OCI-LY7 (cell line): Measurements from ENCODE around the gene HABP2. TPM values are rescaled to one million over a fixed set of nuclear protein-coding genes. Genes with fewer than 3 reads are reported as not detected.

Experiments used
- BruUV-seq: library from RNA; stranded (reverse); fragments of 400-500 nt; replicated peaks from 2 replicates; lab custom pipeline; 2021; lab: Mats Ljungman, UMichigan
- CTCF ChIA-PET: fragments of 300-600 bp; sonication (Branson Sonifier 250); formaldehyde crosslinking; loops from one replicate; lab custom pipeline; 2022; ENCODE audit warnings: antibody characterized with exemption; ENCODE audit not compliant: unreplicated experiment; lab: Charles Lee
- POLR2A ChIA-PET: fragments of 300-600 bp; sonication (Branson Sonifier 250); formaldehyde crosslinking; loops from one replicate; lab custom pipeline; 2022; ENCODE audit warnings: antibody characterized with exemption; lab: Charles Lee
- DNase-seq: peaks from one replicate; pipeline ENCODE4 v3.0.0-alpha.2; 2015; ENCODE audit warnings: low spot score
- H2AFZ ChIP-seq: fragments of 200-600 bp; sonication (generic), shearing (Covaris generic); 2 replicates; pipeline ENCODE4 v1.6.1; 2014; ENCODE audit warnings: mild to moderate bottlenecking, antibody characterized with exemption, low read length, moderate library complexity
- H3K27ac ChIP-seq: fragments of 200-600 bp; sonication (generic); 2 replicates; pipeline ENCODE4 v1.5.1; 2014; ENCODE audit warnings: mixed run types, low read depth, mild to moderate bottlenecking, moderate library complexity, low read length, inconsistent platforms; ENCODE audit not compliant: poor library complexity, severe bottlenecking
- H3K36me3 ChIP-seq: fragments of 200-600 bp; sonication (generic); 2 replicates; pipeline ENCODE4 v1.6.1; 2014; ENCODE audit warnings: mild to moderate bottlenecking, antibody characterized with exemption, low read length, moderate library complexity, mixed read lengths; ENCODE audit not compliant: insufficient read depth
- H3K4me1 ChIP-seq: fragments of 200-600 bp; sonication (generic); 2 replicates; pipeline ENCODE4 v1.5.1; 2014; ENCODE audit warnings: mild to moderate bottlenecking, low read length; ENCODE audit not compliant: insufficient read depth, poor library complexity, severe bottlenecking
- H3K4me2 ChIP-seq: fragments of 200-600 bp; sonication (generic); 2 replicates; pipeline ENCODE4 v1.6.1; 2014; ENCODE audit warnings: mild to moderate bottlenecking, low read length
- H3K4me3 ChIP-seq: fragments of 200-600 bp; sonication (generic); 2 replicates; pipeline ENCODE4 v1.5.1; 2014; ENCODE audit warnings: mild to moderate bottlenecking, low read depth, low read length; ENCODE audit not compliant: poor library complexity, severe bottlenecking
- H3K79me2 ChIP-seq: fragments of 200-600 bp; sonication (generic); 2 replicates; pipeline ENCODE4 v1.6.1; 2016; ENCODE audit warnings: low read depth, mild to moderate bottlenecking, low read length, moderate library complexity, mixed read lengths; ENCODE audit not compliant: insufficient read depth
- H3K9me2 ChIP-seq: fragments of 200-600 bp; sonication (generic); 2 replicates; pipeline ENCODE4 v1.6.1; 2016; ENCODE audit warnings: mild to moderate bottlenecking, low read length, mixed read lengths; ENCODE audit not compliant: insufficient read depth
- H3K9me3 ChIP-seq: fragments of 200-600 bp; sonication (generic); 2 replicates; pipeline ENCODE4 v1.6.1; 2014; ENCODE audit warnings: mild to moderate bottlenecking, mixed run types, low read length, mixed read lengths
- H4K20me1 ChIP-seq: fragments of 200-600 bp; sonication (generic); 2 replicates; pipeline ENCODE4 v1.6.1; 2014; ENCODE audit warnings: mild to moderate bottlenecking, antibody characterized with exemption, low read length, moderate library complexity, mixed read lengths; ENCODE audit not compliant: insufficient read depth
- CTCF ChIP-seq: fragments of 200-600 bp; sonication (generic); conservative IDR thresholded peaks from 2 replicates; pipeline ENCODE4 v1.5.1; 2014; ENCODE audit warnings: mild to moderate bottlenecking, antibody characterized with exemption, low read length, moderate library complexity, mixed read lengths
- EZH2phosphoT487 ChIP-seq: fragments of 200-600 bp; sonication (generic); IDR thresholded peaks from 2 replicates; pipeline ENCODE4 v1.6.1; 2018; ENCODE audit warnings: low read depth, borderline replicate concordance, mild to moderate bottlenecking, mixed run types, antibody characterized with exemption, low read length, moderate library complexity, mixed read lengths
- intact Hi-C: fragments of 100-400 bp; cut with micrococcal nuclease; formaldehyde crosslinking; loops from one replicate; pipeline ENCODE4 v1.10.0; 2022; ENCODE audit not compliant: unreplicated experiment
- total RNA-seq, 2 experiments: library from RNA; depleted of rRNA in 1 of 2; stranded (reverse); fragments of >200 nt in 1 of 2; shearing (Covaris generic) in 1 of 2; gene quantifications; 2 replicates each; pipeline ENCODE4 v1.2.3, GENCODE V29; 2014 to 2022

Gene HABP2
- total RNA-seq, 2 experiments from 2014 or later = not detected

- CTCF ChIA-PET = no interaction called here
- intact Hi-C loops = no loop called here
- H3K27ac ChIP-seq = no peak overlapping the region
Observed at GRCh38 chr10:113555751-113556150, 2.9 kb downstream of the HABP2 start.

GRCh38 chr10:113557424-113557862 lies 4.6 kb downstream of the HABP2 start:
- no peak for DNase-seq
- no peak overlapping the region for H3K27ac ChIP-seq
- H2AFZ ChIP-seq = no peak overlapping the region
- TF ChIP-seq EZH2phosphoT487 = no peak
- no peak for TF ChIP-seq CTCF
- POLR2A ChIA-PET = no interaction called here
- no TSS peak for BruUV-seq
- no peaks in the 10 kb centered on the region for H3K4me1 ChIP-seq
- no peaks in the 10 kb centered on the region for H4K20me1 ChIP-seq
- H3K9me2 ChIP-seq = no peaks in the 10 kb centered on the region
- H3K4me2 ChIP-seq = no peak overlapping the region
- no peaks in the 10 kb centered on the region for H3K36me3 ChIP-seq
- CTCF ChIA-PET = no interaction called here
- H3K79me2 ChIP-seq = no peaks in the 10 kb centered on the region
- H3K9me3 ChIP-seq = no peaks in the 10 kb centered on the region
- intact Hi-C loops = no loop called here
- H3K4me3 ChIP-seq = no peak overlapping the region

More at GRCh38 chr10:113555751-113556150, 2.9 kb downstream of the HABP2 start:
- Histone ChIP-seq H3K4me1 (no peaks in the 10 kb centered on the region), H3K4me2 (no peak overlapping the region), H3K9me2 (no peaks in the 10 kb centered on the region), H4K20me1 (no peaks in the 10 kb centered on the region), H2AFZ (no peak overlapping the region), H3K4me3 (no peak overlapping the region), H3K36me3 (no peaks in the 10 kb centered on the region), H3K9me3 (no peaks in the 10 kb centered on the region), H3K79me2 (no peaks in the 10 kb centered on the region)
- DNase-seq = no peak
- TF ChIP-seq EZH2phosphoT487 (no peak), CTCF (no peak)
- POLR2A ChIA-PET = interaction anchor here (0.9 to 1.1 kb wide), 2 partner anchors 14 kb away, joined by 3 to 4 read pairs; no protein-coding TSS in a partner anchor
- BruUV-seq = no TSS peak

GRCh38 chr10:113557903-113558321 lies 5.1 kb downstream of the HABP2 start:
- Histone ChIP-seq H3K9me2 (no peaks in the 10 kb centered on the region), H3K4me3 (no peak overlapping the region), H3K27ac (no peak overlapping the region), H3K4me2 (no peak overlapping the region), H3K36me3 (no peaks in the 10 kb centered on the region), H3K4me1 (no peaks in the 10 kb centered on the region), H3K79me2 (no peaks in the 10 kb centered on the region), H4K20me1 (no peaks in the 10 kb centered on the region), H3K9me3 (no peaks in the 10 kb centered on the region), H2AFZ (no peak overlapping the region)
- intact Hi-C loops = no loop called here
- ChIA-PET CTCF (no interaction called here), POLR2A (no interaction called here)
- no TSS peak for BruUV-seq
- TF ChIP-seq CTCF (no peak), EZH2phosphoT487 (no peak)
- DNase-seq = no peak
